HepG2 (cell line): ENCODE measurements around the gene LAMC3. TPM values are rescaled to one million over a fixed set of nuclear protein-coding genes. Genes with fewer than 3 reads are reported as not detected.

Experiments
- CC2D1A ChIP-seq: sonication (generic); formaldehyde crosslinking; IDR thresholded peaks from 2 replicates; pipeline ENCODE4 v1.8.1; 2023; ENCODE audit warnings: mild to moderate bottlenecking, missing genetic modification reagents
- E2F1 ChIP-seq: sonication (generic); formaldehyde crosslinking; IDR thresholded peaks from 2 replicates; pipeline ENCODE4 v1.5.0; 2020; ENCODE audit warnings: missing genetic modification reagents
- HMGXB4 ChIP-seq, 2 experiments: sonication (generic) in 1 of 2; formaldehyde crosslinking in 1 of 2; IDR thresholded peaks; 2 replicates each; pipeline versions ENCODE4 v1.4.0 to v1.6.1; 2018 to 2020; ENCODE audit warnings: missing genetic modification reagents in 2 of 2, borderline replicate concordance in 1 of 2, low read depth in 1 of 2, mild to moderate bottlenecking in 1 of 2, missing biosample characterization in 1 of 2
- ISL2 ChIP-seq: sonication (generic); formaldehyde crosslinking; IDR thresholded peaks from 2 replicates; pipeline ENCODE4 v1.5.0; 2020; ENCODE audit warnings: missing genetic modification reagents
- KLF9 ChIP-seq: IDR thresholded peaks from 2 replicates; pipeline ENCODE4 v1.6.1; 2016; ENCODE audit warnings: low read depth
- NCOR1 ChIP-seq: fragments of 200-600 bp; sonication (generic); IDR thresholded peaks from 2 replicates; pipeline ENCODE4 v1.7.0; 2017; ENCODE audit warnings: antibody characterized with exemption, low read length, borderline replicate concordance
- PHF21A ChIP-seq: sonication (generic); formaldehyde crosslinking; IDR thresholded peaks from 2 replicates; pipeline ENCODE4 v1.5.0; 2020; ENCODE audit warnings: mild to moderate bottlenecking, missing genetic modification reagents
- PRDM10 ChIP-seq: sonication (generic); formaldehyde crosslinking; IDR thresholded peaks from 2 replicates; pipeline ENCODE4 v1.4.0; 2020; ENCODE audit warnings: low read depth, missing genetic modification reagents
- RAD51 ChIP-seq: fragments of 450-650 bp; IDR thresholded peaks from 2 replicates; pipeline ENCODE4 v1.6.1; 2016; ENCODE audit warnings: borderline replicate concordance
- RARA ChIP-seq: IDR thresholded peaks from 2 replicates; pipeline ENCODE4 v1.6.1; 2016; ENCODE audit warnings: missing genetic modification reagents, missing compliant biosample characterization
- RARG ChIP-seq: sonication (generic); formaldehyde crosslinking; IDR thresholded peaks from 2 replicates; pipeline ENCODE4 v1.4.0; 2020; ENCODE audit warnings: low read depth, mild to moderate bottlenecking, missing genetic modification reagents
- RFX3 ChIP-seq: IDR thresholded peaks from 2 replicates; pipeline ENCODE4 v1.6.1; 2016; ENCODE audit warnings: missing biosample characterization, missing genetic modification reagents
- SALL1 ChIP-seq: sonication (generic); formaldehyde crosslinking; IDR thresholded peaks from 2 replicates; pipeline ENCODE4 v1.8.0; 2022; ENCODE audit warnings: mild to moderate bottlenecking, missing genetic modification reagents
- ZNF317 ChIP-seq: sonication (generic); formaldehyde crosslinking; IDR thresholded peaks from 2 replicates; pipeline ENCODE4 v1.5.0; 2020; ENCODE audit warnings: mild to moderate bottlenecking, missing genetic modification reagents
- ZNF776 ChIP-seq: sonication (generic); formaldehyde crosslinking; IDR thresholded peaks from 2 replicates; pipeline ENCODE4 v1.4.0; 2020; ENCODE audit warnings: mild to moderate bottlenecking, missing genetic modification reagents
- ZSCAN12 ChIP-seq: sonication (generic); formaldehyde crosslinking; IDR thresholded peaks from 2 replicates; pipeline ENCODE4 v1.9.0; 2021; ENCODE audit warnings: mild to moderate bottlenecking, missing genetic modification reagents
- polyA plus RNA-seq, 8 experiments: library from polyadenylated mRNA; depleted of rRNA in 3 of 8; stranded (reverse) in 7 of 8; unstranded in 1 of 8; fragments of >200 nt; fragmentation: Illumina TruSeq in 4 of 8; extraction: Trizol in 4 of 8; gene quantifications; 2 replicates each; pipeline versions ENCODE4 v1.2.1 to v1.2.3, GENCODE V29; 2011 to 2016; ENCODE audit warnings: low read depth in 4 of 8, missing spikeins in 1 of 8, mixed read lengths in 1 of 8; ENCODE audit not compliant: insufficient read depth in 1 of 8
- total RNA-seq, 5 experiments: library from RNA; depleted of rRNA; stranded (reverse); fragments of >200 nt; fragmentation: Illumina TruSeq; extraction: Trizol; gene quantifications; 2 replicates each; pipeline ENCODE4 v1.2.3, GENCODE V29; 2016; ENCODE audit warnings: low read depth in 1 of 5
- TF ChIP-seq, protein P1 (sequence below): sonication (generic); formaldehyde crosslinking; IDR thresholded peaks from 2 replicates; pipeline ENCODE4 v1.5.0; 2020; ENCODE audit warnings: missing genetic modification reagents
- TF ChIP-seq, protein P2 (sequence below): sonication (generic); formaldehyde crosslinking; conservative IDR thresholded peaks from 2 replicates; pipeline ENCODE4 v1.8.1; 2023; ENCODE audit warnings: missing genetic modification reagents

Gene LAMC3
- total and polyA plus RNA-seq, 2 of the 13 experiments (the other 11 are each of a cell fraction or from before 2014, with no cell fraction given): 0.07 to 0.57 TPM

DNA sequence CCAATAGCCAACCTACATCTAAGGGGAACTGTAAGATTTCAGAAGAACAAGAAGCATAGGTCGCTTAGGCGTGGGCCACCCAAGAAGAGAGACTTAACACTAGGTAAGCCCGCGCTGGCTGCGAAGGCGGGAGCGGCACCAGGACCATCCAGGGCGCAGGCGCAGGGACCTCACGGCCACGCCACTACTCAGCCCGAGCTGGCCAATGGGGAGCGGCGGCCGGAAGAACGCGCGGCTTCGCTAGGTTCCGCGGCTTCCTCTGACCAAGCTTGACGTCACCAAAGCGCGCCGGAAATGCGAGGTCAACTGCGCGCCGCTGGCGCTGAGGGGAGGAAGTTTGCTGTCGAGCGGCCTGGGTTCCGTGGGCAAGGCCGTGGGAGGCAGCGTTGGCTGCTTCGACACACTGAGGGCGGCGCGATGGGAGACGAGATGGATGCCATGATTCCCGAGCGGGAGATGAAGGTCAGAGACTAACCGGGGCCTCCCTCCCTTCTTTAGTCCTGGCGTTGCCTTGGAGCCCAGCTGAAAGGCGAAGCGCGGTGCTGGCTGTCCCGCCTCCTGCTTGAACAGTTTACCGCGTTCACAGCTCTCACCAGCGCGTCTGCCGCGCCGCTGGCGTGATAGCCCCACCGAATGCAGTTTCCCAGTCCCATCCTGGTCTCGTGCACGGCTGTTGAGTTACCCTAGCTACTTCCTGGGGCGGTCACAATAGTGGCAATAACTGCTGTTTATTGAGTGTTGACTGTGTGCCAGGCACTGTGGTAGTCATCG is 116.5 kb downstream of the LAMC3 start, which contains the start of gene NUP214 (continued):
- TF ChIP-seq, protein P1, sequence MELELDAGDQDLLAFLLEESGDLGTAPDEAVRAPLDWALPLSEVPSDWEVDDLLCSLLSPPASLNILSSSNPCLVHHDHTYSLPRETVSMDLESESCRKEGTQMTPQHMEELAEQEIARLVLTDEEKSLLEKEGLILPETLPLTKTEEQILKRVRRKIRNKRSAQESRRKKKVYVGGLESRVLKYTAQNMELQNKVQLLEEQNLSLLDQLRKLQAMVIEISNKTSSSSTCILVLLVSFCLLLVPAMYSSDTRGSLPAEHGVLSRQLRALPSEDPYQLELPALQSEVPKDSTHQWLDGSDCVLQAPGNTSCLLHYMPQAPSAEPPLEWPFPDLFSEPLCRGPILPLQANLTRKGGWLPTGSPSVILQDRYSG (CRISPR knock-in tag): 0 out of 2 replicates have a peak, but pooled peaks have one; percentile 21
- TF ChIP-seq RAD51 (no peak), E2F1 (CRISPR knock-in tag) (peak; percentile 95), ZNF776 (peak; percentile 80; the same call in 1 of the 2 replicates), NCOR1 (no peak), HMGXB4 (CRISPR knock-in tag; IDR thresholded peaks at IDR 0.05; ENCODE audit: borderline replicate concordance in 1 of 2, low read depth in 1 of 2) (peak; percentile 63 to 88), ZSCAN12 (CRISPR knock-in tag) (no peak), SALL1 (CRISPR knock-in tag) (peak; percentile 87), RFX3 (CRISPR knock-in tag) (no peak; the same call in 1 of the 2 replicates), ZNF317 (CRISPR knock-in tag) (peak; percentile 85), RARA (peak; percentile 26), RARG (CRISPR knock-in tag) (no peak), CC2D1A (no peak), PHF21A (peak; percentile 82; the same call in 1 of the 2 replicates), PRDM10 (CRISPR knock-in tag) (no peak), KLF9 (CRISPR knock-in tag) (no peak), ISL2 (CRISPR knock-in tag) (no peak)
- TF ChIP-seq, protein P2, sequence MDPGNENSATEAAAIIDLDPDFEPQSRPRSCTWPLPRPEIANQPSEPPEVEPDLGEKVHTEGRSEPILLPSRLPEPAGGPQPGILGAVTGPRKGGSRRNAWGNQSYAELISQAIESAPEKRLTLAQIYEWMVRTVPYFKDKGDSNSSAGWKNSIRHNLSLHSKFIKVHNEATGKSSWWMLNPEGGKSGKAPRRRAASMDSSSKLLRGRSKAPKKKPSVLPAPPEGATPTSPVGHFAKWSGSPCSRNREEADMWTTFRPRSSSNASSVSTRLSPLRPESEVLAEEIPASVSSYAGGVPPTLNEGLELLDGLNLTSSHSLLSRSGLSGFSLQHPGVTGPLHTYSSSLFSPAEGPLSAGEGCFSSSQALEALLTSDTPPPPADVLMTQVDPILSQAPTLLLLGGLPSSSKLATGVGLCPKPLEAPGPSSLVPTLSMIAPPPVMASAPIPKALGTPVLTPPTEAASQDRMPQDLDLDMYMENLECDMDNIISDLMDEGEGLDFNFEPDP (CRISPR knock-in tag): 0 out of 2 replicates have a peak, but pooled peaks have one; percentile 13
